NCI-H524 (cell line): Measurements from ENCODE around the gene HNRNPDL.
"Not testable (repeated sequence)": the region's sequence is repeated elsewhere in the genome, so short reads cannot be mapped to it uniquely, and the experiment has no call there.

Source experiments
- DNase-seq, 2 experiments: peaks; one replicate each; lab custom pipeline; 2025; lab: John Stamatoyannopoulos, UW

HNRNPDL gene

GRCh38 chr4:82430193-82430963 is at the start of gene HNRNPDL, which contains the start of gene ENOPH1:
HNRNPDL (minus strand) TSS chr4:82430462; CDS start chr4:82429690, 772 bp downstream.
ENOPH1 (plus strand) TSS chr4:82430590; CDS start chr4:82430830, 240 bp downstream.
- DNase-seq, result peak; percentile 90

- no peak for DNase-seq
Observed at GRCh38 chr4:82479562-82479961, 49.3 kb upstream of the HNRNPDL start.

- DNase-seq, result not testable (repeated sequence)
Observed at GRCh38 chr4:82477469-82477868, 47.2 kb upstream of the HNRNPDL start.

- not testable (repeated sequence) for DNase-seq
Observed at GRCh38 chr4:82475931-82476330, 45.7 kb upstream of the HNRNPDL start.

GRCh38 chr4:82473621-82474164 is 43.4 kb upstream of the HNRNPDL start:
- peak in 1 of 2 experiments; percentile 31 for DNase-seq

- DNase-seq, result not testable (repeated sequence)
Observed at GRCh38 chr4:82473080-82473479, 42.8 kb upstream of the HNRNPDL start.

- no peak for DNase-seq
Observed at GRCh38 chr4:82469791-82470345, 39.6 kb upstream of the HNRNPDL start.

- no peak for DNase-seq
Observed at GRCh38 chr4:82467471-82467870, 37.2 kb upstream of the HNRNPDL start.

GRCh38 chr4:82463221-82463620 is 33.0 kb upstream of the HNRNPDL start:
- no peak for DNase-seq

- peak; percentile 42 to 65 for DNase-seq
Observed at GRCh38 chr4:82462415-82462831, 32.2 kb upstream of the HNRNPDL start.

- DNase-seq, result no peak
Observed at GRCh38 chr4:82461710-82462109, 31.4 kb upstream of the HNRNPDL start.

GRCh38 chr4:82458729-82459128 is 28.5 kb upstream of the HNRNPDL start:
- DNase-seq, result no peak

GRCh38 chr4:82457266-82457665 is 27.0 kb upstream of the HNRNPDL start:
- no peak for DNase-seq

- DNase-seq, result no peak
Observed at GRCh38 chr4:82452026-82452425, 21.8 kb upstream of the HNRNPDL start.

- peak in 1 of 2 experiments; percentile 26 for DNase-seq
Observed at GRCh38 chr4:82450966-82451755, 20.9 kb upstream of the HNRNPDL start.

GRCh38 chr4:82447886-82448285 is 17.6 kb upstream of the HNRNPDL start:
- DNase-seq, result no peak

- no peak for DNase-seq
Observed at GRCh38 chr4:82439088-82439487, 8.8 kb upstream of the HNRNPDL start.

- no peak for DNase-seq
Observed at GRCh38 chr4:82437285-82438005, 7.2 kb upstream of the HNRNPDL start.

- DNase-seq, result no peak
Observed at GRCh38 chr4:82436780-82437179, 6.5 kb upstream of the HNRNPDL start.

- DNase-seq, result no peak
Observed at GRCh38 chr4:82436130-82436529, 5.9 kb upstream of the HNRNPDL start.

GRCh38 chr4:82434949-82435348 is 4.7 kb upstream of the HNRNPDL start:
- no peak for DNase-seq

GRCh38 chr4:82433791-82434190 is 3.5 kb upstream of the HNRNPDL start:
- DNase-seq, result no peak
